Esophagus squamous epithelium (tissue), 5 donors: ENCODE data around the gene SIGLEC7. TPM values are rescaled to one million over a fixed set of nuclear protein-coding genes. Genes with fewer than 3 reads are reported as not detected.

Experiments used
- DNase-seq: peaks from one replicate; lab custom pipeline; 2025; lab: John Stamatoyannopoulos, UW
- H3K27ac ChIP-seq, 4 donors: fragments of 200-600 bp; sonication (generic); one replicate each; pipeline ENCODE4 v1.5.1; 2016 to 2019; ENCODE audit warnings: mild to moderate bottlenecking in 1 of 4
- H3K27me3 ChIP-seq, 4 donors: fragments of 200-600 bp; sonication (generic); 1 replicate in 3 of 4; 2 replicates in 1 of 4; pipeline versions ENCODE4 v1.5.1 to v1.6.0; 2017 to 2021; ENCODE audit warnings: antibody characterized with exemption in 1 of 4
- H3K36me3 ChIP-seq, 3 donors: fragments of 200-600 bp; sonication (generic); one replicate each; pipeline ENCODE4 v1.5.1; 2016 to 2019
- H3K4me1 ChIP-seq, 3 donors: fragments of 200-600 bp; sonication (generic); one replicate each; pipeline ENCODE4 v1.5.1; 2017 to 2019
- H3K4me3 ChIP-seq, 4 donors: fragments of 200-600 bp; sonication (generic); 1 replicate in 3 of 4; 2 replicates in 1 of 4; pipeline ENCODE4 v1.5.1; 2016 to 2019; ENCODE audit warnings: mild to moderate bottlenecking in 2 of 4, moderate library complexity in 1 of 4
- H3K9me3 ChIP-seq, 3 donors: fragments of 200-600 bp; sonication (generic); one replicate each; pipeline ENCODE4 v1.5.1; 2016 to 2019
- CTCF ChIP-seq, 6 experiments: fragments of 450-650 bp in 4 of 6; fragments of 200-600 bp in 2 of 6; sonication (generic) in 2 of 6; IDR thresholded peaks; one replicate each; pipeline ENCODE4 v1.5.1; 2016 to 2019; ENCODE audit warnings: antibody characterized with exemption in 6 of 6, mild to moderate bottlenecking in 4 of 6, moderate library complexity in 4 of 6
- POLR2A ChIP-seq, 4 donors: fragments of 450-650 bp; IDR thresholded peaks; one replicate each; pipeline ENCODE4 v1.6.1; 2017; ENCODE audit warnings: antibody characterized with exemption in 4 of 4, mild to moderate bottlenecking in 4 of 4, moderate library complexity in 3 of 4
- WGBS, 2 donors: methylation state at CpG; one replicate each; pipeline ENCODE4 v1.1.5; 2018; 5-methylcytosine and 5-hydroxymethylcytosine counted together
- intact Hi-C: fragments of 100-400 bp; cut with DNase I; formaldehyde crosslinking; loops from one replicate; pipeline ENCODE4 v1.15.0; 2022
- total RNA-seq, 4 donors: library from RNA; depleted of rRNA; stranded (reverse); fragments of >200 nt; gene quantifications; one replicate each; pipeline ENCODE4 v1.1.0, GENCODE V29; 2016
- donor health status: DM: yes; HTN: yes; CAD: no.

Gene SIGLEC7
- total RNA-seq, 4 donors from 2014 or later = 0.13 to 3.8 (median 0.32) TPM; not detected in 1

GRCh38 chr19:51099047-51099382 is 43.1 kb upstream of the SIGLEC7 start:
- Histone ChIP-seq H3K4me3 (peak overlapping the region in 1 of 4 donors; percentile 41), H3K9me3 (no peaks in the 10 kb centered on the region), H3K4me1 (peaks cover 0 to 44% (median 7%) of the 10 kb centered on the region in 3 donors), H3K36me3 (peaks cover 3 to 68% (median 4%) of the 10 kb centered on the region in 3 donors), H3K27me3 (no peaks in the 10 kb centered on the region), H3K27ac (no peak overlapping the region)
- DNase-seq = no peak
- intact Hi-C loops = loop anchor here (5.0 kb wide), 1 partner anchor 172 kb away; no protein-coding TSS in a partner anchor
- no peak for TF ChIP-seq CTCF (IDR thresholded peaks at IDR 0.05)
- no peak for TF ChIP-seq POLR2A (IDR thresholded peaks at IDR 0.05)
- WGBS, 2 donors = 95% methylated on average over 3 of the region's 22 CpGs; no CpG with 5 or more reads in 1 of the 2 donors

DNA sequence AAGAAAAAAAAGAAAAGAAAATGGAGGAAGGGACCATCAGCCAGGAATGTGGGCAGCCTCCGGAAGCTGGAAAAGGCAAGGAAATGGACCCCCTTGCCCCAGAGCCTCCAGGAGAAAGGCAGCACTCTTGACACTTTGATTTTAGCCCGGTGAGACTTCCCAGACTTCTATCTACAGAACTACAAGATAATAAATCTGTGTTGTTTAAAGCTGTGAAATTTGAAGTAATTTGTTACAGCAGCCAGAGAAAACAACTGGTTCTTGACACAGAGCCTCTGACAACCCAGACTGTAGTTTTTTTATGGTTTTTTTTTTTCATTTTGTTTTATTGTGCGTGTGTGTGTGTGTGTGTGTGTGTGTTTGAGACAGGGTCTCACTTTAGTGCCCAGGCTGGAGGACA is 41.5 kb upstream of the SIGLEC7 start:
- no peaks in the 10 kb centered on the region for H3K9me3 ChIP-seq
- no peak for DNase-seq
- 54 to 69% methylated on average over 3 of the region's 3 CpGs for WGBS, 2 donors
- H3K27me3 ChIP-seq = no peaks in the 10 kb centered on the region
- intact Hi-C loops = no loop called here
- peaks cover 5 to 83% (median 5%) of the 10 kb centered on the region in 3 donors for H3K36me3 ChIP-seq
- no peak overlapping the region for H3K27ac ChIP-seq
- peaks cover 0 to 34% (median 7%) of the 10 kb centered on the region in 3 donors for H3K4me1 ChIP-seq
- no peak for TF ChIP-seq CTCF (IDR thresholded peaks at IDR 0.05)
- TF ChIP-seq POLR2A (IDR thresholded peaks at IDR 0.05) = no peak
- no peak overlapping the region for H3K4me3 ChIP-seq

- Histone ChIP-seq H3K27me3 (no peaks in the 10 kb centered on the region), H3K9me3 (no peaks in the 10 kb centered on the region), H3K4me3 (no peak overlapping the region), H3K36me3 (peaks cover 5 to 83% (median 5%) of the 10 kb centered on the region in 3 donors), H3K27ac (no peak overlapping the region), H3K4me1 (peaks cover 0 to 33% (median 7%) of the 10 kb centered on the region in 3 donors)
- intact Hi-C loops = no loop called here
- 67 to 69% methylated on average over 5 of the region's 5 CpGs for WGBS, 2 donors
- no peak for TF ChIP-seq CTCF (IDR thresholded peaks at IDR 0.05)
- no peak for TF ChIP-seq POLR2A (IDR thresholded peaks at IDR 0.05)
- DNase-seq = no peak
Measured at GRCh38 chr19:51101171-51101865, 40.8 kb upstream of the SIGLEC7 start.

DNA sequence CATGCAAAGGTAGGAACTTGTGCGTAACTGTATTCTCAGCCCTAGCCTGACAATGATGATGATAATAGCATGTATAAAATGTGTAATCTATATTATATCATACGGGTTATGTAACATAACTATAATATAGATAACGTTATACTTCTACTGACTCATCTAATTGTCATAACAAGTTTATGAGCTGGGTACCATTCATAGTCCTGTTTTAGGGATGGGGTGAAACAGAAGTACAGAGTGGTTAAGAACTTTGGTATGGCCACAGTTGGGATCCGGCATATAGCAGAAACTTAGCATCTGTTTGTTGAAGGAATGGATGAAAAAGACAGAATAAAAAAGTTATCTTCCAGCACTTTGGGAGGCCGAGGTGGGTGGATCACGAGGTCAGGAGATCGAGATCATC is 39.1 kb upstream of the SIGLEC7 start:
- intact Hi-C loops = no loop called here
- TF ChIP-seq POLR2A (IDR thresholded peaks at IDR 0.05) (no peak), CTCF (IDR thresholded peaks at IDR 0.05) (no peak)

DNA sequence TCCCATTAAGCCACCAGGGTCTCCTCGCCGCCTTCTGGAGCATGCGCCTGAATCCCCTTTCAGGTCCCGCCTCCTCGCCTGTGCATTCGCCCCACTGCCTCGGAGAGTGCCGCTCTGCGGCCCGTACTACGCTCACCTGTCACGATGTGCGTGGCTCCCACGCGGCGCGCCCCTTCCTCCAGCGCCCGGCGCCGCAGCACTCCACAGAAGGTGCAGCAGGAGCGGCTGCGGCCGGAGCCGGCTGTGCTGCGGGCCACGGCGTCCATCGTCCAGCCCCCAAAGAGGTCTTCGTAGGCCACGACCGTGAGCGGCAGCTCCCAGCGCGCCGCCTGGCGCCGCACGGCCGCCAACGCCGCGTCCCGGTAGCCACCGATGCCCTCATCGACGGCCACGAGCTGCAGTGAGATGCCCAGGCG is 38.2 kb upstream of the SIGLEC7 start:
- intact Hi-C loops = no loop called here

More for the DNA sequence above, 39.1 kb upstream of the SIGLEC7 start:
- Histone ChIP-seq H3K9me3 (no peaks in the 10 kb centered on the region), H3K27me3 (no peaks in the 10 kb centered on the region), H3K4me1 (peaks cover 10 to 34% (median 14%) of the 10 kb centered on the region in 3 donors), H3K27ac (no peak overlapping the region), H3K4me3 (no peak overlapping the region), H3K36me3 (peaks cover 5 to 75% (median 5%) of the 10 kb centered on the region in 3 donors)
- no peak for DNase-seq
- 80 to 88% methylated on average over 7 of the region's 7 CpGs for WGBS, 2 donors

More for the DNA sequence above, 38.2 kb upstream of the SIGLEC7 start:
- TF ChIP-seq CTCF (IDR thresholded peaks at IDR 0.05) = no peak
- TF ChIP-seq POLR2A (IDR thresholded peaks at IDR 0.05) = no peak
- Histone ChIP-seq H3K27me3 (no peaks in the 10 kb centered on the region), H3K4me3 (no peak overlapping the region), H3K9me3 (no peaks in the 10 kb centered on the region), H3K4me1 (peaks cover 12 to 38% (median 17%) of the 10 kb centered on the region in 3 donors), H3K27ac (no peak overlapping the region), H3K36me3 (peaks cover 5 to 65% (median 5%) of the 10 kb centered on the region in 3 donors)
- DNase-seq = no peak
- 93 to 95% methylated on average over 11 to 12 of the region's 49 CpGs for whole genome bisulfite sequencing, 2 donors
